Mesenchymal stem cell (in vitro differentiated cells and primary cell): Measurements from ENCODE around the gene EDN1.

ENCODE experiments used
- DNase-seq: peaks from one replicate; pipeline ENCODE4 v3.0.0-alpha.2; 2013
- H2AFZ ChIP-seq: one replicate; pipeline ENCODE4 v1.6.1; 2013; ENCODE audit warnings: low read depth, mild to moderate bottlenecking, control low read depth, inconsistent platforms, low read length, moderate library complexity
- H2AK5ac ChIP-seq: 2 replicates; pipeline ENCODE4 v1.6.1; 2013; ENCODE audit warnings: low read length, moderate library complexity, mild to moderate bottlenecking, inconsistent platforms; ENCODE audit not compliant: severe bottlenecking
- H2BK120ac ChIP-seq: one replicate; pipeline ENCODE4 v1.6.1; 2013; ENCODE audit warnings: low read depth, mild to moderate bottlenecking, inconsistent platforms, low read length, moderate library complexity
- H2BK12ac ChIP-seq, 2 experiments: one replicate each; pipeline ENCODE4 v1.6.1; 2013; ENCODE audit warnings: inconsistent platforms in 2 of 2, low read length in 2 of 2, mild to moderate bottlenecking in 2 of 2, moderate library complexity in 2 of 2, control low read depth in 1 of 2
- H2BK15ac ChIP-seq: one replicate; pipeline ENCODE4 v1.6.1; 2013; ENCODE audit warnings: mild to moderate bottlenecking, low read depth, inconsistent platforms; ENCODE audit not compliant: poor library complexity, severe bottlenecking
- H2BK5ac ChIP-seq: 2 replicates; pipeline ENCODE4 v1.6.1; 2013; ENCODE audit warnings: low read depth, mild to moderate bottlenecking, low read length, control low read depth, inconsistent platforms; ENCODE audit not compliant: poor library complexity, severe bottlenecking
- H3K14ac ChIP-seq, 2 experiments: one replicate each; pipeline ENCODE4 v1.6.1; 2013; ENCODE audit warnings: inconsistent platforms in 2 of 2, low read length in 2 of 2, control low read depth in 1 of 2, mild to moderate bottlenecking in 1 of 2, moderate library complexity in 1 of 2
- H3K18ac ChIP-seq, 2 experiments: one replicate each; pipeline ENCODE4 v1.6.1; 2013; ENCODE audit warnings: inconsistent platforms in 2 of 2, low read length in 2 of 2, control low read depth in 1 of 2, low read depth in 1 of 2, mild to moderate bottlenecking in 1 of 2
- H3K23ac ChIP-seq, 2 experiments: one replicate each; pipeline ENCODE4 v1.6.1; 2013; ENCODE audit warnings: inconsistent platforms in 2 of 2, low read length in 2 of 2, mild to moderate bottlenecking in 2 of 2, moderate library complexity in 2 of 2, control low read depth in 1 of 2
- H3K27ac ChIP-seq: 2 replicates; pipeline ENCODE4 v1.5.1; 2013; ENCODE audit warnings: mild to moderate bottlenecking, moderate library complexity, low read length, control low read depth, inconsistent platforms; ENCODE audit not compliant: poor library complexity, severe bottlenecking
- H3K27me3 ChIP-seq, 2 experiments: 2 replicates each; pipeline versions ENCODE4 v1.6.1 to v1.7.0; 2013; ENCODE audit warnings: low read length in 2 of 2, mild to moderate bottlenecking in 2 of 2, moderate library complexity in 2 of 2, control low read depth in 1 of 2, inconsistent platforms in 1 of 2; ENCODE audit not compliant: control insufficient read depth in 1 of 2, insufficient read depth in 1 of 2
- H3K36me3 ChIP-seq, 2 experiments: 2 replicates each; pipeline versions ENCODE4 v1.6.1 to v1.7.0; 2013; ENCODE audit warnings: low read length in 2 of 2, control low read depth in 1 of 2, inconsistent platforms in 1 of 2, low read depth in 1 of 2, mild to moderate bottlenecking in 1 of 2; ENCODE audit not compliant: insufficient read depth in 2 of 2, control insufficient read depth in 1 of 2
- H3K4ac ChIP-seq, 2 experiments: one replicate each; pipeline ENCODE4 v1.6.1; 2013; ENCODE audit warnings: inconsistent platforms in 2 of 2, low read length in 2 of 2, mild to moderate bottlenecking in 2 of 2, moderate library complexity in 2 of 2, control low read depth in 1 of 2, low read depth in 1 of 2
- H3K4me1 ChIP-seq: 2 replicates; pipeline ENCODE4 v1.6.1; 2013; ENCODE audit warnings: low read depth, low read length, control low read depth; ENCODE audit not compliant: control insufficient read depth, insufficient read depth
- H3K4me2 ChIP-seq: 2 replicates; pipeline ENCODE4 v1.6.1; 2013; ENCODE audit warnings: low read length, mild to moderate bottlenecking, inconsistent platforms; ENCODE audit not compliant: poor library complexity, severe bottlenecking
- H3K4me3 ChIP-seq, 2 experiments: 2 replicates each; pipeline versions ENCODE4 v1.5.1 to v1.7.0; 2013; ENCODE audit warnings: low read length in 2 of 2, mild to moderate bottlenecking in 2 of 2, control low read depth in 1 of 2, low read depth in 1 of 2; ENCODE audit not compliant: insufficient read depth in 1 of 2
- H3K79me1 ChIP-seq: replicated peaks from 2 replicates; pipeline ENCODE4 v1.6.1; 2013; ENCODE audit warnings: mild to moderate bottlenecking, control low read depth, low read length, inconsistent platforms; ENCODE audit not compliant: poor library complexity, severe bottlenecking
- H3K9ac ChIP-seq: 2 replicates; pipeline ENCODE4 v1.7.0; 2013; ENCODE audit warnings: mild to moderate bottlenecking, low read length, moderate library complexity
- H3K9me3 ChIP-seq: 2 replicates; pipeline ENCODE4 v1.7.0; 2013; ENCODE audit warnings: mild to moderate bottlenecking, low read length; ENCODE audit not compliant: control insufficient read depth
- H4K8ac ChIP-seq: one replicate; pipeline ENCODE4 v1.6.1; 2013; ENCODE audit warnings: inconsistent platforms, mild to moderate bottlenecking, low read length, moderate library complexity
- H4K91ac ChIP-seq: one replicate; pipeline ENCODE4 v1.6.1; 2013; ENCODE audit warnings: mild to moderate bottlenecking, low read length, inconsistent platforms
- WGBS: methylation state at CpG from one replicate; pipeline ENCODE4 v1.1.7; 2013; ENCODE audit warnings: mixed read lengths; 5-methylcytosine and 5-hydroxymethylcytosine counted together

EDN1 gene

DNA sequence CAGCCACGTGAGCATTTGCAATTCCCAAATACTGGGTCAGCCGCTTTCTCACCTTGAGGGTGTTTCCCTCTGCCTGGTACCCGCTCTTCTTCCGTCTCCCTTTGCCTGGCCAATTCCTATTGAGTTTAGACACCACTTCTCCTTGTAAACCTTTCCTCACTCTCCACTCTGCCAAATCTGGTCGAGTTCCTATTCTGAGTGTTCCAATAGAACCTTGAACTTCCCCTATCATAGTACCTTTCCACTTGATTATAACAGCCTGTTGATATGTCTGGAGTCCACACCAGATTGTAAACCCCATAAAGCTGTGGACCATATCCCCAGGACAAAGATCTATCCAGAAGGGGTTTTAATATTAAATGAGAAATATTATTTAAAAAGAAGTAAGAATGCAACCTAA lies 36.0 kb upstream of the EDN1 start:
- Histone ChIP-seq H2BK15ac (no peak overlapping the region), H4K91ac (no peak overlapping the region), H3K4ac (no peak overlapping the region), H2AFZ (no peak overlapping the region), H3K27ac (no peak overlapping the region), H3K23ac (no peak overlapping the region), H3K4me1 (no peaks in the 10 kb centered on the region), H3K9ac (no peak overlapping the region), H3K18ac (no peak overlapping the region), H3K14ac (peak overlapping the region in 1 of 2 experiments; percentile 5), H3K4me3 (no peak overlapping the region), H2AK5ac (no peak overlapping the region), H2BK120ac (no peak overlapping the region), H3K27me3 (no peaks in the 10 kb centered on the region), H2BK5ac (no peak overlapping the region), H3K79me1 (no peaks in the 10 kb centered on the region), H2BK12ac (no peak overlapping the region), H3K4me2 (no peak overlapping the region), H3K9me3 (no peaks in the 10 kb centered on the region), H3K36me3 (no peaks in the 10 kb centered on the region), H4K8ac (no peak overlapping the region)
- WGBS: 77% methylated on average over 5 of the region's 5 CpGs
- DNase-seq: no peak

GRCh38 chr6:12258191-12258590 lies 32.0 kb upstream of the EDN1 start:
- Histone ChIP-seq H3K4me3 (no peak overlapping the region), H3K4ac (no peak overlapping the region), H3K4me2 (no peak overlapping the region), H4K8ac (no peak overlapping the region), H4K91ac (no peak overlapping the region), H3K27ac (no peak overlapping the region), H3K27me3 (no peaks in the 10 kb centered on the region), H2BK12ac (no peak overlapping the region), H3K36me3 (no peaks in the 10 kb centered on the region), H2BK15ac (no peak overlapping the region), H2AK5ac (no peak overlapping the region), H3K23ac (no peak overlapping the region), H2BK5ac (no peak overlapping the region), H3K79me1 (no peaks in the 10 kb centered on the region), H3K4me1 (no peaks in the 10 kb centered on the region), H2BK120ac (no peak overlapping the region), H2AFZ (no peak overlapping the region), H3K9me3 (no peaks in the 10 kb centered on the region), H3K18ac (no peak overlapping the region), H3K9ac (no peak overlapping the region), H3K14ac (no peak overlapping the region)
- 94% methylated on average over 4 of the region's 6 CpGs for WGBS
- no peak for DNase-seq

DNA sequence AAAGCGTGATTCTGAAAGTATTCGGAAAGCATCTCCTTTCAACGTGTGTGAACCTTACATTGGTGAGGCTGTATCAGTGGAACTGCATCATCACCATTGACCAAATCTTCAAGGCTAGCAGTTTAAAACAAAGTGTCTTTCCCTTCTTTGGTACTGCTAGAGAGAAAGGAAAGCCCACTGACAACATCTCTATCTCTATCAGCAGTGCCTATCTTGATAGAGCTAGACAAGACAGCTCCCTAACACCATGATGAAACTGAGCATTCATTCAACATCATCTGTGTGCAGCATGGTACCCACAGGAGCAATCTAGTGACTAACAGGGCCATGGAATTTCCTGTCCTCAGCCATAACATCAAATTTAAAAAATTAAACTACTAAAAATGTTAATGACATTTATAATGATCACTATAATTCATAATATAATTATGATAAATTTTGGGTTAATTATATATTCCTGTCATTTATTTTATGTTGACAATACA lies 31.5 kb upstream of the EDN1 start:
- H2BK5ac ChIP-seq: no peak overlapping the region
- no peak overlapping the region for H3K9ac ChIP-seq
- no peak overlapping the region for H3K4ac ChIP-seq
- no peak overlapping the region for H2AFZ ChIP-seq
- H2AK5ac ChIP-seq: no peak overlapping the region
- DNase-seq: no peak
- H3K36me3 ChIP-seq: no peaks in the 10 kb centered on the region
- no peak overlapping the region for H3K4me2 ChIP-seq
- no peaks in the 10 kb centered on the region for H3K9me3 ChIP-seq
- WGBS: 98% methylated on average over 3 of the region's 3 CpGs
- no peak overlapping the region for H2BK15ac ChIP-seq
- no peak overlapping the region for H3K18ac ChIP-seq
- H3K4me1 ChIP-seq: no peaks in the 10 kb centered on the region
- no peaks in the 10 kb centered on the region for H3K27me3 ChIP-seq
- H3K79me1 ChIP-seq: no peaks in the 10 kb centered on the region
- H3K23ac ChIP-seq: no peak overlapping the region
- H2BK12ac ChIP-seq: no peak overlapping the region
- H4K91ac ChIP-seq: no peak overlapping the region
- no peak overlapping the region for H2BK120ac ChIP-seq
- H4K8ac ChIP-seq: no peak overlapping the region
- no peak overlapping the region for H3K14ac ChIP-seq
- no peak overlapping the region for H3K27ac ChIP-seq
- H3K4me3 ChIP-seq: no peak overlapping the region

DNA sequence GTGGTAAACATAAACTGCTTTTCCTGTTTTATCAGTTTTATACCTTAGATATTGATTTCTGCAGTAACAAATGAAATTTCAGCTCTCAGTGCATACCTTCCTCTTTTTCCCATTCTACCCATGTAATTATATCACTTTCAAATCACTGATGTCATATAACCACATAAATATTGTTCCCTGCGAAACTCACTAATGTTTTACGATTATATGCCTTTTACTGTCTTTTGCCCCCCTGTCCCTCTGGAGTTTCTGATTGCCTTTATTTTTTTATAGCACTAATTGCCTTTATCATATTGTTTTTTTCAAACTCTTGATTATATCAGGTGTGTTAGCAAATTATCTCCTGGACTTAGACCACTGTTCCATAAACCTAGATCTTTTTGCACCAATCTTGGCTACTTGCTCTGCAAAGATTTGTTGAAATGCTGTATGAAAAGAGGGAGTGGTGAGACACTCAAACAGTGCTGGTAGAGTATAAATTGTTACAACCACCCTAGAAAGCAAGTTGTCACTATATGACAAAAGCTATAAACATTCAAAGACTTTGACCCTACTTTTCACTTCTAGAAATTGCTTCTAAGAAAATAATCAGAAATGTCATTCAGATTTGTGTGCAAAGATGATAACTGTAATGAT lies 29.6 kb upstream of the EDN1 start:
- Histone ChIP-seq H2BK5ac (no peak overlapping the region), H2BK15ac (no peak overlapping the region), H3K4ac (no peak overlapping the region), H3K23ac (no peak overlapping the region), H3K18ac (no peak overlapping the region), H3K9ac (no peak overlapping the region), H3K4me2 (no peak overlapping the region), H3K4me3 (no peak overlapping the region), H3K14ac (no peak overlapping the region), H3K36me3 (no peaks in the 10 kb centered on the region), H3K9me3 (no peaks in the 10 kb centered on the region), H3K4me1 (no peaks in the 10 kb centered on the region), H2BK12ac (no peak overlapping the region), H3K27ac (no peak overlapping the region), H2AK5ac (no peak overlapping the region), H4K8ac (no peak overlapping the region), H4K91ac (no peak overlapping the region), H3K79me1 (no peaks in the 10 kb centered on the region), H2BK120ac (no peak overlapping the region), H2AFZ (no peak overlapping the region), H3K27me3 (no peaks in the 10 kb centered on the region)
- WGBS: 100% methylated on average over 2 of the region's 2 CpGs
- DNase-seq: no peak
